ENCODE results near the gene CEP63. TPM values are rescaled to one million over a fixed set of nuclear protein-coding genes. Genes with fewer than 3 reads are reported as not detected.

CEP63 gene
- total and polyA plus RNA-seq, 8 donors: 8.1 to 104 (median 16.7) TPM

- 38 to 70% (median 55%) methylated on average over 4 of the region's 4 CpGs for WGBS, 5 donors
These were observed 129.1 kb downstream of the CEP63 start for GRCh38 chr3:134614955-134615354.

GRCh38 chr3:134615743-134616142 is 129.9 kb downstream of the CEP63 start:
- WGBS, 5 donors: 80 to 89% (median 84%) methylated on average over 5 of the region's 5 CpGs
- no peaks in the 10 kb centered on the region for H3K27me3 ChIP-seq
- TF ChIP-seq POLR2A (IDR thresholded peaks at IDR 0.05) (no peak), EP300 (IDR thresholded peaks at IDR 0.05) (no peak), CTCF (IDR thresholded peaks at IDR 0.05) (no peak), POLR2AphosphoS5 (IDR thresholded peaks at IDR 0.05) (no peak)
- no peak overlapping the region for H3K27ac ChIP-seq
- no peak overlapping the region for H3K4me3 ChIP-seq
- peaks cover 0 to 24% (median 6%) of the 10 kb centered on the region in 4 donors for H3K36me3 ChIP-seq
- H3K9me3 ChIP-seq: no peaks in the 10 kb centered on the region
- no peak for DNase-seq
- intact Hi-C loops (cut with DNase I; ENCODE audit: low total_unique reads): no loop called here
- H3K4me1 ChIP-seq: no peaks in the 10 kb centered on the region

More at GRCh38 chr3:134614955-134615354, 129.1 kb downstream of the CEP63 start:
- Histone ChIP-seq H3K4me3 (no peak overlapping the region), H3K4me1 (no peaks in the 10 kb centered on the region), H3K27ac (no peak overlapping the region), H3K36me3 (peaks cover 0 to 27% (median 6%) of the 10 kb centered on the region in 4 donors), H3K9me3 (no peaks in the 10 kb centered on the region), H3K27me3 (no peaks in the 10 kb centered on the region)
- TF ChIP-seq POLR2A (IDR thresholded peaks at IDR 0.05) (no peak), POLR2AphosphoS5 (IDR thresholded peaks at IDR 0.05) (no peak), CTCF (IDR thresholded peaks at IDR 0.05) (no peak), EP300 (IDR thresholded peaks at IDR 0.05) (no peak)
- peak in 1 of 2 donors; percentile 46 for DNase-seq
- intact Hi-C loops (cut with DNase I; ENCODE audit: low total_unique reads): no loop called here

GRCh38 chr3:134617608-134618477 is 132.0 kb downstream of the CEP63 start:
- no peaks in the 10 kb centered on the region for H3K9me3 ChIP-seq
- H3K4me3 ChIP-seq: no peak overlapping the region
- no peaks in the 10 kb centered on the region for H3K27me3 ChIP-seq
- no peak overlapping the region for H3K27ac ChIP-seq
- TF ChIP-seq EP300 (IDR thresholded peaks at IDR 0.05) (no peak), POLR2AphosphoS5 (IDR thresholded peaks at IDR 0.05) (no peak), POLR2A (IDR thresholded peaks at IDR 0.05) (no peak), CTCF (IDR thresholded peaks at IDR 0.05) (no peak)
- peaks cover 0 to 21% (median 6%) of the 10 kb centered on the region in 4 donors for H3K36me3 ChIP-seq
- WGBS, 5 donors: 59 to 82% (median 78%) methylated on average over 5 to 7 of the region's 7 CpGs
- DNase-seq: peak in 1 of 2 donors; percentile 21
- intact Hi-C loops (cut with DNase I; ENCODE audit: low total_unique reads): no loop called here
- no peaks in the 10 kb centered on the region for H3K4me1 ChIP-seq

- Histone ChIP-seq H3K27ac (no peak overlapping the region), H3K27me3 (no peaks in the 10 kb centered on the region), H3K4me3 (no peak overlapping the region), H3K36me3 (peaks cover 0 to 21% (median 5%) of the 10 kb centered on the region in 4 donors), H3K4me1 (no peaks in the 10 kb centered on the region), H3K9me3 (no peaks in the 10 kb centered on the region)
- TF ChIP-seq POLR2A (IDR thresholded peaks at IDR 0.05) (no peak), CTCF (IDR thresholded peaks at IDR 0.05) (no peak), EP300 (IDR thresholded peaks at IDR 0.05) (no peak), POLR2AphosphoS5 (IDR thresholded peaks at IDR 0.05) (no peak)
- WGBS, 5 donors: 94 to 96% (median 95%) methylated on average over 13 of the region's 13 CpGs
- DNase-seq: peak in 1 of 2 donors; percentile 13
- intact Hi-C loops (cut with DNase I; ENCODE audit: low total_unique reads): no loop called here
These were observed 132.8 kb downstream of the CEP63 start for GRCh38 chr3:134618478-134619300.

Measured in stomach (tissue), 9 donors.